Gastrocnemius medialis (tissue), 4 donors: Measurements from ENCODE around the gene ALG2. TPM values are rescaled to one million over a fixed set of nuclear protein-coding genes. Genes with fewer than 3 reads are reported as not detected.

ENCODE experiments used
- ATAC-seq, 2 donors: fragments of 150-250 bp; one replicate each; pipeline ENCODE4 v1.9.1; 2016
- DNase-seq, 2 donors: peaks; one replicate each; pipeline ENCODE4 v3.0.0-alpha.2; 2019
- H3K27ac ChIP-seq, 4 donors: fragments of 200-600 bp; sonication (generic); 1 replicate in 1 of 4; 2 replicates in 3 of 4; pipeline ENCODE4 v1.5.1; 2016 to 2018; ENCODE audit warnings: mild to moderate bottlenecking in 2 of 4, moderate library complexity in 1 of 4
- H3K27me3 ChIP-seq, 3 donors: fragments of 200-600 bp; sonication (generic) in 2 of 3; 1 replicate in 1 of 3; 2 replicates in 2 of 3; pipeline versions ENCODE4 v1.5.1 to v1.6.0; 2016 to 2019; ENCODE audit warnings: mild to moderate bottlenecking in 1 of 3, moderate library complexity in 1 of 3
- H3K36me3 ChIP-seq, 2 donors: fragments of 200-600 bp; sonication (generic) in 1 of 2; one replicate each; pipeline ENCODE4 v1.5.1; 2017 to 2018
- H3K4me1 ChIP-seq, 2 donors: fragments of 200-600 bp; sonication (generic) in 1 of 2; one replicate each; pipeline ENCODE4 v1.5.1; 2016 to 2017; ENCODE audit warnings: mild to moderate bottlenecking in 2 of 2
- H3K4me3 ChIP-seq, 4 donors: fragments of 200-600 bp; sonication (generic) in 3 of 4; 1 replicate in 1 of 4; 2 replicates in 3 of 4; pipeline ENCODE4 v1.5.1; 2016 to 2019; ENCODE audit warnings: mild to moderate bottlenecking in 2 of 4
- H3K9me3 ChIP-seq, 3 donors: fragments of 200-600 bp; sonication (generic) in 2 of 3; 1 replicate in 1 of 3; 2 replicates in 2 of 3; pipeline ENCODE4 v1.5.1; 2016 to 2019
- POLR2A ChIP-seq, 2 donors: fragments of 450-650 bp; IDR thresholded peaks; one replicate each; pipeline ENCODE4 v1.6.1; 2017; ENCODE audit warnings: antibody characterized with exemption in 2 of 2, mild to moderate bottlenecking in 2 of 2, moderate library complexity in 2 of 2
- in situ Hi-C, 4 donors: fragments of 200-750 bp; cut with MboI; loops; one replicate each; pipeline versions ENCODE4 v1.15.0 to v1.8.0; 2017; ENCODE audit warnings: low sequenced_read_pairs in 4 of 4
- intact Hi-C: fragments of 100-400 bp; cut with DNase I; formaldehyde crosslinking; loops from one replicate; pipeline ENCODE4 v1.15.1; 2023; ENCODE audit warnings: low total_unique reads
- total RNA-seq, 4 donors: library from RNA; depleted of rRNA; stranded (reverse); fragments of >200 nt; gene quantifications; one replicate each; pipeline versions ENCODE4 v1.1.0 to v1.2.3, GENCODE V29; 2016
- TF ChIP-seq, protein P1 (sequence below), 5 experiments: fragments of 450-650 bp in 3 of 5; fragments of 200-600 bp in 2 of 5; sonication (generic) in 2 of 5; IDR thresholded peaks in 4 of 5; conservative IDR thresholded peaks in 1 of 5; 1 replicate in 4 of 5; 2 replicates in 1 of 5; pipeline ENCODE4 v1.5.1; 2016 to 2019; ENCODE audit warnings: antibody characterized with exemption in 5 of 5, mild to moderate bottlenecking in 3 of 5, moderate library complexity in 3 of 5

ALG2 gene
- total RNA-seq, 4 donors from 2014 or later: 12.3 to 19.9 (median 14.7) TPM

DNA sequence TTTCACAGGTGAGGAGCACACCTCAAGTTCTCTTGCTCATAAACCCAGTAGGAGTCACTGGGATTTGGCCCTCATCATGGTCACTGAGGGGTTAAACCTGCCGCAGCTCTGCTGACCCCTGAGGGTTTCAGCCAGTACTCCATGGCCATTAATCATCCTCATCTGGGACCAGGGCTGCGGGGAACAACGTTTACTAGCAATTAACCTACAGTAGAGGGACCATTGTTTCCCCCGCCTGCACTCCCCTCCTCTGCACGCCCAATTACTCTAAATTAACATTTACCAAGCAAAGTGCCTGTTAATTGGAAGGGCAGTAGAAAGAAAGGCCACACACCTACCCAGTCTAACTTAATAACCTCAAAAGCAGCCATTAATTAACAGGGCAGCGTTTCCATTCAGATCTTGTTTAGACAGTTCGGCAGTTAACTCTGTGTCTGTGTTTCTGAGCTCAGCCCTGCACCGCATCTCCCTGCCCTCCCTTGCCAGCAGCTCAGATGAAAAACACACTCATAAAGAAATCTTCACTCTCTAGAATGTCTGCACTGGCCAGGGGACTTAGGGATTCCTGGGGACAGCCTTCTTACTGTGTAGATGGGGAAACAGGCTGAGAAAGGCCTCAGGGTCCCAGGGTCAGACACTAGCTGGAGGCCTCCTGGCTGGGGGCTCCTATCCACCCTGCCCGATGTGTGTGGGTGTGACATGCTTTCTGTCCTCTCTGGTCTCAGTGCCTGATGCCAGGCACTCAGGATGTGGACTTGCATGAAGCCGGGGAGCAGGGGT lies 51.6 kb downstream of the ALG2 start:
- Histone ChIP-seq H3K4me1 (no peaks in the 10 kb centered on the region), H3K27me3 (peaks cover 0 to 4% (median 0%) of the 10 kb centered on the region in 3 donors), H3K27ac (no peak overlapping the region), H3K36me3 (no peaks in the 10 kb centered on the region), H3K4me3 (no peak overlapping the region), H3K9me3 (no peaks in the 10 kb centered on the region)
- no peak for DNase-seq
- in situ Hi-C loops: no loop called here
- intact Hi-C loops: loop anchor here (10.0 kb wide), 1 partner anchor 1045 kb away; no protein-coding TSS in a partner anchor
- ATAC-seq: no peak
- no peak for TF ChIP-seq POLR2A (IDR thresholded peaks at IDR 0.05)

DNA sequence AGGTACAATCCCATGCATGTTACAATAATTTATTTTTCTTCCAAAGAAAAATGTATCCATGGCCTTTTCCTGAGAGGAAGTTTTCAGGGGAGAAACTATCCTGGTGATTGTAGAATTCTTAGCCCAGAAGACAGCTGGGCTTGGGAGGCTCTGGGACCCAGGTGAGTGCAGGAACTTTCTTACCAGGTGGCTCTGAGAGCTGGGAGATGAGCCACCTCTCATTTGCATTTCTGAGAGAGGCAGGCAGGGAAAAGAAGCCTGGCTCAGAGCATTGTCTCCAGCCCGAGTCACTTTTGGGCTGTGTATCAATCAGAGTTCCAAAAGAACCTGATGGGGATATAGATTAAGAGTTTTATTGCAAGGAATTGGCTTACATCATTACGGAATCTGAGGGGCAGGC lies 52.7 kb downstream of the ALG2 start:
- H3K36me3 ChIP-seq: no peaks in the 10 kb centered on the region
- H3K4me3 ChIP-seq: no peak overlapping the region
- no peak for TF ChIP-seq POLR2A (IDR thresholded peaks at IDR 0.05)
- TF ChIP-seq, protein P1, sequence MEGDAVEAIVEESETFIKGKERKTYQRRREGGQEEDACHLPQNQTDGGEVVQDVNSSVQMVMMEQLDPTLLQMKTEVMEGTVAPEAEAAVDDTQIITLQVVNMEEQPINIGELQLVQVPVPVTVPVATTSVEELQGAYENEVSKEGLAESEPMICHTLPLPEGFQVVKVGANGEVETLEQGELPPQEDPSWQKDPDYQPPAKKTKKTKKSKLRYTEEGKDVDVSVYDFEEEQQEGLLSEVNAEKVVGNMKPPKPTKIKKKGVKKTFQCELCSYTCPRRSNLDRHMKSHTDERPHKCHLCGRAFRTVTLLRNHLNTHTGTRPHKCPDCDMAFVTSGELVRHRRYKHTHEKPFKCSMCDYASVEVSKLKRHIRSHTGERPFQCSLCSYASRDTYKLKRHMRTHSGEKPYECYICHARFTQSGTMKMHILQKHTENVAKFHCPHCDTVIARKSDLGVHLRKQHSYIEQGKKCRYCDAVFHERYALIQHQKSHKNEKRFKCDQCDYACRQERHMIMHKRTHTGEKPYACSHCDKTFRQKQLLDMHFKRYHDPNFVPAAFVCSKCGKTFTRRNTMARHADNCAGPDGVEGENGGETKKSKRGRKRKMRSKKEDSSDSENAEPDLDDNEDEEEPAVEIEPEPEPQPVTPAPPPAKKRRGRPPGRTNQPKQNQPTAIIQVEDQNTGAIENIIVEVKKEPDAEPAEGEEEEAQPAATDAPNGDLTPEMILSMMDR (IDR thresholded peaks at IDR 0.05 in 4 of 5, conservative IDR thresholded peaks at IDR 0.05 in 1 of 5): no peak
- H3K27me3 ChIP-seq: peaks cover 0 to 4% (median 0%) of the 10 kb centered on the region in 3 donors
- no peaks in the 10 kb centered on the region for H3K4me1 ChIP-seq
- intact Hi-C loops (no loop called here), in situ Hi-C loops (no loop called here)
- no peak overlapping the region for H3K27ac ChIP-seq
- DNase-seq: no peak
- no peak for ATAC-seq
- no peaks in the 10 kb centered on the region for H3K9me3 ChIP-seq

DNA sequence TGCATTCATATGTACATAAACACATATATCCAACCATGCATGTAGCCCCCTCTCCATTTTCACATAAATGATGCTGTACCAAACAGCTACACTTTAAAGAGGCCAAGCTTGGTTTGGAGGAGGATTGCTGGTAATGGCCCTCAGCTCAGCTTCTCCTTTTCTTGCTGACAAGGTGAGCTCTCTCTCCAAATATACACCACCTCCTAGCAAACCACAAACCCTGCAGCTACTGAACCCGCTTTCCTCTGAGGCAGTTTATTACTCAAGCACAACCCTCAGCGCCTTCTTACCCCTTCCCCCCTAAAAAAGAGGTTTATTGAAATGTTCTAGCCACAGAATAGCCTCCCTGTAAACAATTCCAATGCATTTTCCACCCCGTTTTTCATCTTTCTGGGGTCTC lies 54.0 kb downstream of the ALG2 start:
- in situ Hi-C loops (no loop called here), intact Hi-C loops (no loop called here)

DNA sequence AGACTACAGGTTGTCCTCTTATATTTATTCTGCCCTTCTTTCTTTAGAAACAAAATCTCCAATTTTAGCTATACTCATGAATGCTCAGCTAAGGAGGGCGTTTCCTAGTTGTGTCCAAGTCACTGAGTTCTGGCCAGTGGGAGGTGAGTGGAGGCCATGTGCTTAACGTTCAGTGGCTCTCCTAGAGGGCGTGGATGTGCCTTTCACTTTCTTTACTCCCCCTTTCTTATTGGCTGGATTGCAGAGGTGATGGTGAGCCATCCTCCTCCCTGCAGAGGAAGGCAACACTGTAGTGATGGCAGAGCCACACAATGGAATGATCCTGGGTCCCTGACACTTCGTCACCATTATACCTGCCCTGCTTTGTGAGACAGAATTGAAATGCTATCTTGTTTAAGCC lies 54.6 kb downstream of the ALG2 start:
- H3K27me3 ChIP-seq: peaks cover 0 to 4% (median 0%) of the 10 kb centered on the region in 3 donors
- H3K4me3 ChIP-seq: no peak overlapping the region
- H3K4me1 ChIP-seq: no peaks in the 10 kb centered on the region
- no peaks in the 10 kb centered on the region for H3K9me3 ChIP-seq
- TF ChIP-seq POLR2A (IDR thresholded peaks at IDR 0.05): no peak
- TF ChIP-seq, protein P1 (IDR thresholded peaks at IDR 0.05 in 4 of 5, conservative IDR thresholded peaks at IDR 0.05 in 1 of 5): no peak
- in situ Hi-C loops (no loop called here), intact Hi-C loops (no loop called here)
- no peak for ATAC-seq
- H3K27ac ChIP-seq: no peak overlapping the region
- DNase-seq: no peak
- no peaks in the 10 kb centered on the region for H3K36me3 ChIP-seq

More for the DNA sequence above, 54.0 kb downstream of the ALG2 start:
- H3K27ac ChIP-seq: no peak overlapping the region
- ATAC-seq: no peak
- no peak for DNase-seq
- TF ChIP-seq POLR2A (IDR thresholded peaks at IDR 0.05): no peak
- TF ChIP-seq, protein P1 (IDR thresholded peaks at IDR 0.05 in 4 of 5, conservative IDR thresholded peaks at IDR 0.05 in 1 of 5): no peak
- no peaks in the 10 kb centered on the region for H3K9me3 ChIP-seq
- peaks cover 0 to 4% (median 0%) of the 10 kb centered on the region in 3 donors for H3K27me3 ChIP-seq
- H3K4me3 ChIP-seq: no peak overlapping the region
- no peaks in the 10 kb centered on the region for H3K4me1 ChIP-seq
- no peaks in the 10 kb centered on the region for H3K36me3 ChIP-seq

Other genes with a start within 250 kb of the ALG2 start
- gene TGFBR1, start 116.8 kb downstream of the ALG2 start, total RNA-seq: 10 to 100 TPM; 13.5 to 19.0 (median 14.3) TPM
- gene SEC61B, start 340 bp upstream of the ALG2 start, total RNA-seq: 10 to 100 TPM; 20.5 to 50.5 (median 24.9) TPM